Neural cell (in vitro differentiated cells): ENCODE data around the gene ZIC1. TPM values are rescaled to one million over a fixed set of nuclear protein-coding genes. Genes with fewer than 3 reads are reported as not detected.

ENCODE experiments used
- H2AFZ ChIP-seq: fragments of 200-600, 300-800 bp; sonication (generic), shearing (Covaris generic); 2 replicates; pipeline ENCODE4 v1.6.0; 2014; ENCODE audit warnings: low read depth, mild to moderate bottlenecking, antibody characterized with exemption, low read length, moderate library complexity
- H3F3A ChIP-seq: fragments of 200-600 bp; shearing (Covaris generic); 2 replicates; pipeline ENCODE4 v1.6.1; 2016; ENCODE audit warnings: mild to moderate bottlenecking, moderate library complexity, mixed read lengths, antibody characterized with exemption, low read length; ENCODE audit not compliant: insufficient read depth, poor library complexity, severe bottlenecking
- H3K27ac ChIP-seq: fragments of 200-600, 300-800 bp; sonication (generic), shearing (Covaris generic); 2 replicates; pipeline ENCODE4 v1.5.1; 2014; ENCODE audit warnings: mild to moderate bottlenecking, low read length, moderate library complexity
- H3K27me3 ChIP-seq: fragments of 300-800, 200-600 bp; sonication (generic), shearing (Covaris generic); 2 replicates; pipeline ENCODE4 v1.6.0; 2014; ENCODE audit warnings: mild to moderate bottlenecking, low read depth, low read length, moderate library complexity; ENCODE audit not compliant: insufficient read depth
- H3K36me3 ChIP-seq: fragments of 300-800, 200-600 bp; sonication (generic), shearing (Covaris generic); 2 replicates; pipeline ENCODE4 v1.5.1; 2014; ENCODE audit warnings: mild to moderate bottlenecking, antibody characterized with exemption, low read length, moderate library complexity; ENCODE audit not compliant: insufficient read depth
- H3K4me2 ChIP-seq: fragments of 300-800, 200-600 bp; sonication (generic), shearing (Covaris generic); 2 replicates; pipeline ENCODE4 v1.6.0; 2014; ENCODE audit warnings: mild to moderate bottlenecking, low read length
- H3K4me3 ChIP-seq: fragments of 300-800, 200-600 bp; sonication (generic), shearing (Covaris generic); 2 replicates; pipeline ENCODE4 v1.5.1; 2014; ENCODE audit warnings: mild to moderate bottlenecking, low read length, moderate library complexity
- H3K79me2 ChIP-seq: fragments of 200-600 bp; shearing (Covaris generic); replicated peaks from 2 replicates; pipeline ENCODE4 v1.6.0; 2014; ENCODE audit warnings: mild to moderate bottlenecking, low read length, moderate library complexity; ENCODE audit not compliant: insufficient read depth
- H3K9ac ChIP-seq: fragments of 300-800, 200-600 bp; sonication (generic), shearing (Covaris generic); 2 replicates; pipeline ENCODE4 v1.6.1; 2016; ENCODE audit warnings: mild to moderate bottlenecking, low read length, mixed read lengths
- H3K9me2 ChIP-seq: fragments of 200-600 bp; shearing (Covaris generic); 2 replicates; pipeline ENCODE4 v1.6.1; 2016; ENCODE audit warnings: mild to moderate bottlenecking, low read length, mixed read lengths; ENCODE audit not compliant: insufficient read depth
- H3K9me3 ChIP-seq: fragments of 200-600, 300-800 bp; sonication (generic), shearing (Covaris generic); 2 replicates; pipeline ENCODE4 v1.6.1; 2016; ENCODE audit warnings: mild to moderate bottlenecking, mixed run types, low read length, moderate library complexity, mixed read lengths
- H4K20me1 ChIP-seq: fragments of 200-600 bp; shearing (Covaris generic); 2 replicates; pipeline ENCODE4 v1.6.1; 2016; ENCODE audit warnings: mild to moderate bottlenecking, mixed run types; ENCODE audit not compliant: insufficient read depth
- CTCF ChIP-seq: fragments of 450-650 bp; IDR thresholded peaks from 2 replicates; pipeline ENCODE4 v1.5.1; 2014; ENCODE audit warnings: antibody characterized with exemption, mild to moderate bottlenecking, moderate library complexity; ENCODE audit not compliant: poor library complexity, severe bottlenecking
- EP300 ChIP-seq: fragments of 450-650 bp; conservative IDR thresholded peaks from 2 replicates; pipeline ENCODE4 v1.6.1; 2014; ENCODE audit warnings: antibody characterized with exemption, mild to moderate bottlenecking, moderate library complexity; ENCODE audit not compliant: poor library complexity, severe bottlenecking
- EZH2 ChIP-seq: fragments of 200-600, 300-800 bp; shearing (Covaris generic), sonication (generic); IDR thresholded peaks from 2 replicates; pipeline ENCODE4 v1.6.1; 2014; ENCODE audit warnings: antibody characterized with exemption, low read length, borderline replicate concordance, mild to moderate bottlenecking; ENCODE audit not compliant: insufficient read depth, poor library complexity, severe bottlenecking
- MXI1 ChIP-seq: fragments of 450-650 bp; conservative IDR thresholded peaks from 2 replicates; pipeline ENCODE4 v1.6.1; 2014; ENCODE audit warnings: antibody characterized with exemption, mild to moderate bottlenecking; ENCODE audit not compliant: poor library complexity, severe bottlenecking
- POLR2AphosphoS5 ChIP-seq: IDR thresholded peaks from 2 replicates; pipeline ENCODE4 v1.6.1; 2012
- RAD21 ChIP-seq: fragments of 450-650 bp; conservative IDR thresholded peaks from 2 replicates; pipeline ENCODE4 v1.6.1; 2014; ENCODE audit warnings: antibody characterized with exemption, mild to moderate bottlenecking, moderate library complexity
- REST ChIP-seq: IDR thresholded peaks from 2 replicates; pipeline ENCODE4 v1.6.1; 2012; ENCODE audit warnings: borderline replicate concordance
- SMC3 ChIP-seq: fragments of 450-650 bp; conservative IDR thresholded peaks from 2 replicates; pipeline ENCODE4 v1.6.1; 2014; ENCODE audit warnings: antibody characterized with exemption, mild to moderate bottlenecking, moderate library complexity; ENCODE audit not compliant: poor library complexity
- TAF1 ChIP-seq: IDR thresholded peaks from 2 replicates; pipeline ENCODE4 v1.6.1; 2012; ENCODE audit warnings: low read depth
- polyA plus RNA-seq: library from polyadenylated mRNA; depleted of rRNA; stranded (reverse); fragments of >200 nt; gene quantifications from 2 replicates; pipeline ENCODE4 v1.2.3, GENCODE V29; 2014

ZIC1 gene
- polyA plus RNA-seq, 1 donor from 2014 or later = 183 TPM

GRCh38 chr3:147431751-147432150 lies 22.6 kb downstream of the ZIC1 start:
- Histone ChIP-seq H3K4me3 (no peak overlapping the region), H3K27me3 (peaks cover 1% of the 10 kb centered on the region), H3K9ac (no peak overlapping the region), H4K20me1 (no peaks in the 10 kb centered on the region), H3K79me2 (peaks cover 13% of the 10 kb centered on the region), H3K36me3 (no peaks in the 10 kb centered on the region), H3K9me3 (no peaks in the 10 kb centered on the region), H3K9me2 (no peaks in the 10 kb centered on the region), H3K27ac (no peak overlapping the region), H3F3A (no peaks in the 10 kb centered on the region), H2AFZ (no peak overlapping the region), H3K4me2 (no peak overlapping the region)
- TF ChIP-seq EZH2 (no peak), SMC3 (no peak), MXI1 (no peak), EP300 (no peak), TAF1 (no peak), REST (no peak), CTCF (no peak), RAD21 (no peak), POLR2AphosphoS5 (no peak)

GRCh38 chr3:147447224-147447623 lies 38.1 kb downstream of the ZIC1 start:
- H3K4me3 ChIP-seq = no peak overlapping the region

More at GRCh38 chr3:147447224-147447623, 38.1 kb downstream of the ZIC1 start:
- no peaks in the 10 kb centered on the region for H3K9me3 ChIP-seq
- no peak overlapping the region for H2AFZ ChIP-seq
- no peak overlapping the region for H3K9ac ChIP-seq
- H3F3A ChIP-seq = no peaks in the 10 kb centered on the region
- H3K27ac ChIP-seq = no peak overlapping the region
- H3K4me2 ChIP-seq = no peak overlapping the region
- no peaks in the 10 kb centered on the region for H3K9me2 ChIP-seq
- no peaks in the 10 kb centered on the region for H3K27me3 ChIP-seq
- TF ChIP-seq EP300 (no peak), REST (no peak), POLR2AphosphoS5 (no peak), RAD21 (no peak), TAF1 (no peak)
- no peaks in the 10 kb centered on the region for H4K20me1 ChIP-seq
- no peaks in the 10 kb centered on the region for H3K36me3 ChIP-seq
- H3K79me2 ChIP-seq = no peaks in the 10 kb centered on the region
